Upper lobe of right lung (tissue), 1 donor: ENCODE measurements around the gene TTI1. TPM values are rescaled to one million over a fixed set of nuclear protein-coding genes. Genes with fewer than 3 reads are reported as not detected.
A peak's percentile ranks its signal among the peaks of the same experiment; 100 is the strongest.

ENCODE experiments used
- ATAC-seq: fragments of 200-7000 bp; cut with Tn5 transposase; one replicate; pipeline ENCODE4 v1.9.1; 2020; ENCODE audit warnings: mild to moderate bottlenecking, moderate library complexity
- DNase-seq: peaks from one replicate; pipeline ENCODE4 v3.0.0-alpha.2; 2020
- H3K27ac ChIP-seq: fragments of 200-600 bp; one replicate; pipeline ENCODE4 v1.8.0; 2022
- H3K27me3 ChIP-seq: fragments of 200-600 bp; one replicate; pipeline ENCODE4 v1.8.0; 2022; ENCODE audit warnings: mild to moderate bottlenecking
- H3K36me3 ChIP-seq: fragments of 200-600 bp; one replicate; pipeline ENCODE4 v1.8.0; 2022
- H3K4me1 ChIP-seq: fragments of 200-600 bp; one replicate; pipeline ENCODE4 v1.8.0; 2022
- H3K4me3 ChIP-seq: fragments of 200-600 bp; one replicate; pipeline ENCODE4 v1.8.0; 2022; ENCODE audit warnings: mild to moderate bottlenecking
- H3K9me3 ChIP-seq: fragments of 200-600 bp; one replicate; pipeline ENCODE4 v1.8.0; 2022
- CTCF ChIP-seq: fragments of 200-600 bp; IDR thresholded peaks from one replicate; pipeline ENCODE4 v1.8.0; 2022; ENCODE audit warnings: antibody characterized with exemption
- intact Hi-C: fragments of 100-400 bp; cut with DNase I; formaldehyde crosslinking; loops from one replicate; pipeline ENCODE4 v1.11.0; 2022
- total RNA-seq: library from RNA; stranded (reverse); fragmentation: NEBNext Ultra II Directional; extraction: Animal tissue kit (Norgen Biotek cat#: 25700); gene quantifications from one replicate; pipeline ENCODE4 v1.2.1, GENCODE V29; 2021
- donor health status: DM: no; HTN: yes; CAD: no; lungs with severe emphysema.

Gene TTI1
- total RNA-seq, 1 donor from 2014 or later, result 16.3 TPM

DNA sequence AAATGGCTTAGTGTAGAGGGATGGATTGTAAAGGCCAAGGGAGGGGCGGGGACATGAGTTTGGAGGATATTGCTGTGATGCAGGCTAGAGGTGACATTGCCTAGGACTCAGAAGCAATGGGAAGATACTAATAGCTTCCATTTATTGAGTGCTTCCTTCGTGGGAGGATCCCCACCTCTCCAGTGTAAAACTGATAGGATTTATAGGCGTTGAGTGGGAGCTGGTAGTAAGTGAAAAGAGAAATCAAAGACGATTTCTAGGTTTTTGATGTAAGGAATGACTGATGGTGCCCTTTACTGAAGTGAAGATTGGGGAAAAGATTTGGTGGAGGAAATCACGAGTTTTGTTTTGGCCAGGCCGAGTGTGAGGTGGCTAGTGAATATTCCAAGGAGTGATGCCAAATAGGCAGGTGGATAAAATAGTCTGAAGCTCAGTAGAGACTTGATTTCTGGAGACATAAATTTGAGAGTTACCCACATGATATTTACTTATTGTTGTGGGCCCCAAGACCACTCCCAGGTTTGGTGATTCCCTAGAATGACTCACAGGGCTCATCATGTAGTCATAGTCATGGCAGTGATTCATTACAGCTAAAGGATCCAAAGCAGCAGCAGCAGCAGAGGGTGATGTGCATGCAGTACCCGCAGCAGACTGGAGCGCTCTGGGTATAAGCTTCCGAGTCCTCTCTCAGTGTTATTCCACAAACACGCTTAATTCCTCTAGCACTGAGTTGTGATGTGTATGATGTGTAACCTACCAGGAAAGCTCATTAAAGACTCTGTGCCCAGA lies 10.4 kb upstream of the TTI1 start:
- no peaks in the 10 kb centered on the region for H3K4me1 ChIP-seq
- ATAC-seq, result no peak
- no peak overlapping the region for H3K4me3 ChIP-seq
- no peaks in the 10 kb centered on the region for H3K9me3 ChIP-seq
- no peak overlapping the region for H3K27ac ChIP-seq
- intact Hi-C loops, result no loop called here
- peaks cover 64% of the 10 kb centered on the region for H3K36me3 ChIP-seq
- no peaks in the 10 kb centered on the region for H3K27me3 ChIP-seq
- DNase-seq, result no peak
- TF ChIP-seq CTCF, result no peak

DNA sequence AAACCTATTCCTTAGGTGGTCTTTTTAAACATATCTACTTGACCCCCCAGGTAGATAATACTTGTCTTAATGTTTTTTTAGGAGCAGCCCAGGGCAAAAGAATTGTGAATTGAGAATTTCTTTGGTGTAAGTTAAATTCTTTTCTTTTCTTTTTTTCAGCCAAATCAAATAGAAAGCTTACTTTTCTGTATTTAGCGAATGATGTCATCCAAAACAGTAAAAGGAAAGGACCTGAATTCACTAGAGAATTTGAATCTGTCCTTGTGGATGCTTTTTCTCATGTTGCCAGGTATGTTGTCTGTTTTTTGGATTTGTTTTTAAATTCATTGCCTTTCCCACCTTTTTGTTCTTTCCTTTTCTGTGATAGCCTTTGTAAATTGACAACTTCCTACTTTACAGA lies 7.0 kb upstream of the TTI1 start:
- H3K4me1 ChIP-seq, result peaks cover 26% of the 10 kb centered on the region
- H3K9me3 ChIP-seq, result no peaks in the 10 kb centered on the region
- peaks cover 72% of the 10 kb centered on the region for H3K36me3 ChIP-seq
- no peak overlapping the region for H3K4me3 ChIP-seq
- no peak for ATAC-seq
- no peaks in the 10 kb centered on the region for H3K27me3 ChIP-seq
- H3K27ac ChIP-seq, result no peak overlapping the region
- no peak for TF ChIP-seq CTCF
- no peak for DNase-seq
- intact Hi-C loops, result no loop called here

DNA sequence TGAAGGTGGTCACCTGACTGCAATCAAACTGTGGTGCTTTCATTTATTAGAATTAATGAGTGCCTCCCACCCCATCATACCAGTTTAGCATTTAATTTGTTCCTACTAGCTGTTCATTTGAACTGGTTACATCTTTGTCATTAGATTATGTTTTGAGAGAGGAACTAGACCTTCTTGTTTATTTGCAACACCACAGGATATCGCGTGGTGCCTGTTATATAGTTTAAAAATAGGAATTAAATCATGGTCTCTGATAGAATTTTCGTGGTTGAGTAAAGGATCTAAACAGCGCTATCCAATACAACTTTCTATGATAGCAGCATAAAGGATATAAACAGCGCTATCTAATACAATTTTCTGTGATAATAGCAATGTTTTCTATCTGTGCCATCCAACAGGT lies 3.1 kb upstream of the TTI1 start:
- intact Hi-C loops, result no loop called here
- ATAC-seq (no peak), DNase-seq (no peak)
- peaks cover 46% of the 10 kb centered on the region for H3K4me1 ChIP-seq
- H3K9me3 ChIP-seq, result no peaks in the 10 kb centered on the region
- H3K27ac ChIP-seq, result no peak overlapping the region
- no peak for TF ChIP-seq CTCF
- H3K4me3 ChIP-seq, result no peak overlapping the region
- no peaks in the 10 kb centered on the region for H3K27me3 ChIP-seq
- H3K36me3 ChIP-seq, result peaks cover 41% of the 10 kb centered on the region

DNA sequence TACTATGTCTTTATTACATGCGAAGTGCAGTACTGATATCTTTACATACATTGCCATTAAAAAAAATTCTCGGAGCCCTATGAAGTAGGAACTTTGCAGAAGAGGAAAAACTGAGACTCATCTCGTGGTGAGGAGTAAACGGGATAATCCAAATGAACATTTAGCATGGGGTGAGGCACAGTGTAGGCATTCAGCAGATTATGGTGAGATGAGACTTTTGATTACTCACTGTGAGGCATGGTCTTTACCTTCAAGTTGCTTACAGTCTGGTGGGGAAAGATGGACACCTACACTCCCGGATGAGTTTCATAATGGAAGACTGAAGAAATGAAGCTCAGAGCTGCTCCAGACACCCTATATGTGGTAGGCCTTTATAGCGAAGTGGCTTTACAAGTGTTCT lies 1.7 kb upstream of the TTI1 start:
- Histone ChIP-seq H3K27me3 (no peaks in the 10 kb centered on the region), H3K27ac (peak overlapping the region; percentile 97), H3K4me3 (peak overlapping the region; percentile 83), H3K36me3 (peaks cover 27% of the 10 kb centered on the region), H3K4me1 (peaks cover 46% of the 10 kb centered on the region), H3K9me3 (no peaks in the 10 kb centered on the region)
- ATAC-seq, result no peak
- no peak for TF ChIP-seq CTCF
- intact Hi-C loops, result no loop called here
- no peak for DNase-seq

DNA sequence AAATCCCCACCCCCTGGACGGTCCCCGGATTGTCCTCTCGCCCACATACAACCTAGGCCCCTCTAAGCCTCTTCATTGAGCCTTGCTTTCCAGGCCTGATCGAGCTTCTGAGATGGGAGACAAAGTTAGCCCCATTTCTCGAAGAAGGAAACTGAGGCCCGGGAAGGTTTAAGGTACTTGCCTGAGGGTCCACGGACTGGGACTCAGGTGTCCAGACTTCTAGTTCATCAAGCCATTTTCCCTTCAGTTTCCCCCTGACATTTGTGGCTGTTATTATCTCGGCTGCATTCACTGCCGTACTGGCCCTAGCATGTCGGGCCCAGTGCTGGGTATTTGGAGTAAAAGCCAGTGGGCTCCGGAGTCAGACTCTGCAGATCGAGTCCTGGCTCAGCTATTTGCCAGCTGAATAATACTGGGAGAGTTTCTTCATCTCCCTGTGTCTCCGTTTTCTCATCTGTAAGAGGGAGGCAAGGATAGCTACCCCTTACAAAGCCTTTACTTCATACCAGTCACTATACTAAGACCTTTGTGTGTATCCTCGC lies 923 bp upstream of the TTI1 start:
- H3K27me3 ChIP-seq, result no peaks in the 10 kb centered on the region
- intact Hi-C loops, result no loop called here
- H3K27ac ChIP-seq, result peak overlapping the region; percentile 97
- DNase-seq (no peak), ATAC-seq (peak; percentile 17)
- peaks cover 23% of the 10 kb centered on the region for H3K36me3 ChIP-seq
- no peak for TF ChIP-seq CTCF
- peaks cover 46% of the 10 kb centered on the region for H3K4me1 ChIP-seq
- H3K9me3 ChIP-seq, result no peaks in the 10 kb centered on the region
- H3K4me3 ChIP-seq, result peak overlapping the region; percentile 83
